ENCODE measurements around the gene NPRL2. TPM values are rescaled to one million over a fixed set of nuclear protein-coding genes. Genes with fewer than 3 reads are reported as not detected.
A peak's percentile ranks its signal among the peaks of the same experiment; 100 is the strongest.

The NPRL2 gene
- total RNA-seq, 1 experiment from 2014 or later = 35.4 TPM

DNA sequence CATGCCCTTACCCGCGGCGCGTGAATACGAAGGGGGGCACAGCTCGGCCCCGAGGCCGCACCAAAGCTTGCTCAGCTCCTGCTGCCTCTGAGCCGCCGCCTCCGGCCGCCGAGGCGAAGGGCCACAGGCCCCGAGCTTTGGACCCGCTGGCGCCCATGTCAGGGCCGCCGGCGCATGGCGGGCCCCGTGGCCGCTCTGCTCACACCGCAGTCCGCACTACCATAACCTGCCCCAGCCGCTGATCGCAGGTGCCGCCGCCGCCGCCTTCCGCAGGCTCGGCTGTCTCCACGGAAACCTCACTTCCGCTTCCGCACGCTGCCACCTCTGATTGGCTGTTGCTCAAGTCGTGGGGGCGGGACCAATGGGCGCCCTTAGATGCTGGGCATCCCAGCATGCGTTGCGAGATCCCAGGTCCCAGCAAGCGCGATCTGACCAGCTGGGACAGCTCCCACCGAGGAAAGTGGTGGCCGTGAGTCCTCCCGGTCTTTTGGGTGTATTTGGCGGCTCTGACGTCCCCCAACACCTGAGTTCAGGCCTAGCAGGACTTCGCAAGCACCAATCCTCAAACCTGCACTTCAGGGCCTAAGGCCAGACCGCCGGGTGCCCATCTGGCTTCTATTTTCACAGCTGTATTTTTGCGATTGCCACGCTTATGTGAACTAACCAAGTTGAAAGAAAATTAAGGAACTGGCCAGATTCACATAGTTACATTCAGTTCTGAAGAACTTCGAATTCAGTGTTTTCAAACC lies 22.5 kb downstream of the NPRL2 start, which contains the start of gene TUSC2:
Gene TUSC2 (minus strand): TSS at position 281 of the 749 bp plus-strand sequence. CDS start 124 bp downstream, at position 157.
- RAD21 ChIA-PET (ENCODE audit: low non-redundant PET in 1 of 2, low total read pairs in 2 of 2, uncharacterized antibody in 2 of 2, unreplicated experiment in 2 of 2) = interaction anchor here in 1 of 2 experiments (0.6 to 1.4 kb wide), 2 partner anchors 10 to 29 kb away, joined by 3 to 5 read pairs; partner anchors contain the start of genes HYAL3 and NAA80
- DNase-seq (ENCODE audit: low read depth, low spot score) (peak; percentile 93), ATAC-seq (peak; percentile 82)
- no peak within 1 kb of the TSS for H2AFZ ChIP-seq (ENCODE audit: low read depth, low read length, poor library complexity, severe bottlenecking)
- no peaks in the 10 kb centered on the region for H3K27me3 ChIP-seq (ENCODE audit: insufficient read depth, low read length)
- H4K20me1 ChIP-seq (ENCODE audit: insufficient read depth) = no peaks in the 10 kb centered on the region
- peaks cover 54% of the 10 kb centered on the region for H3K79me2 ChIP-seq (ENCODE audit: insufficient read depth, low read length)
- no TSS peak for BruUV-seq (replicated peaks)
- peak within 1 kb of the TSS; percentile 87 to 98 for H3K4me3 ChIP-seq (replicated peaks in 1 of 2; ENCODE audit: low read depth in 1 of 2, low read length in 2 of 2)
- peak; percentile 79 for TF ChIP-seq POLR2AphosphoS5 (IDR thresholded peaks at IDR 0.05; ENCODE audit: low read depth, low read length)
- no peak for TF ChIP-seq ELF1 (IDR thresholded peaks at IDR 0.05; ENCODE audit: borderline replicate concordance, low read depth)
- TF ChIP-seq SIN3A (IDR thresholded peaks at IDR 0.05; ENCODE audit: low read depth) = no peak
- TF ChIP-seq, protein P1, sequence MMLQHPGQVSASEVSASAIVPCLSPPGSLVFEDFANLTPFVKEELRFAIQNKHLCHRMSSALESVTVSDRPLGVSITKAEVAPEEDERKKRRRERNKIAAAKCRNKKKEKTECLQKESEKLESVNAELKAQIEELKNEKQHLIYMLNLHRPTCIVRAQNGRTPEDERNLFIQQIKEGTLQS (IDR thresholded peaks at IDR 0.05) = no peak
- no peak for TF ChIP-seq FOSL1 (IDR thresholded peaks at IDR 0.05; ENCODE audit: low read depth)
- TF ChIP-seq, protein P2, sequence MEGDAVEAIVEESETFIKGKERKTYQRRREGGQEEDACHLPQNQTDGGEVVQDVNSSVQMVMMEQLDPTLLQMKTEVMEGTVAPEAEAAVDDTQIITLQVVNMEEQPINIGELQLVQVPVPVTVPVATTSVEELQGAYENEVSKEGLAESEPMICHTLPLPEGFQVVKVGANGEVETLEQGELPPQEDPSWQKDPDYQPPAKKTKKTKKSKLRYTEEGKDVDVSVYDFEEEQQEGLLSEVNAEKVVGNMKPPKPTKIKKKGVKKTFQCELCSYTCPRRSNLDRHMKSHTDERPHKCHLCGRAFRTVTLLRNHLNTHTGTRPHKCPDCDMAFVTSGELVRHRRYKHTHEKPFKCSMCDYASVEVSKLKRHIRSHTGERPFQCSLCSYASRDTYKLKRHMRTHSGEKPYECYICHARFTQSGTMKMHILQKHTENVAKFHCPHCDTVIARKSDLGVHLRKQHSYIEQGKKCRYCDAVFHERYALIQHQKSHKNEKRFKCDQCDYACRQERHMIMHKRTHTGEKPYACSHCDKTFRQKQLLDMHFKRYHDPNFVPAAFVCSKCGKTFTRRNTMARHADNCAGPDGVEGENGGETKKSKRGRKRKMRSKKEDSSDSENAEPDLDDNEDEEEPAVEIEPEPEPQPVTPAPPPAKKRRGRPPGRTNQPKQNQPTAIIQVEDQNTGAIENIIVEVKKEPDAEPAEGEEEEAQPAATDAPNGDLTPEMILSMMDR (IDR thresholded peaks at IDR 0.05 in 2 of 3, conservative IDR thresholded peaks at IDR 0.05 in 1 of 3; ENCODE audit: borderline replicate concordance in 1 of 3, insufficient read depth in 1 of 3, low read depth in 2 of 3, low read length in 2 of 3) = no peak
- no peak for TF ChIP-seq JUND (IDR thresholded peaks at IDR 0.05)
- TF ChIP-seq CEBPB (IDR thresholded peaks at IDR 0.05; ENCODE audit: low read depth) = no peak
- no peak for TF ChIP-seq YY1 (IDR thresholded peaks at IDR 0.05; ENCODE audit: extremely low read depth, insufficient replicate concordance, low read depth, low read length)
- no peak for TF ChIP-seq EGR1 (IDR thresholded peaks at IDR 0.05; ENCODE audit: low read depth)
- no peak for TF ChIP-seq EZH2 (IDR thresholded peaks at IDR 0.05)
- no peak for TF ChIP-seq POLR2A (IDR thresholded peaks at IDR 0.05; ENCODE audit: borderline replicate concordance, extremely low read depth, insufficient read depth, insufficient read length)
- TF ChIP-seq SP1 (IDR thresholded peaks at IDR 0.05; ENCODE audit: low read depth) = no peak
- TF ChIP-seq SRF (IDR thresholded peaks at IDR 0.05; ENCODE audit: low read depth) = no peak
- TF ChIP-seq, protein P3, sequence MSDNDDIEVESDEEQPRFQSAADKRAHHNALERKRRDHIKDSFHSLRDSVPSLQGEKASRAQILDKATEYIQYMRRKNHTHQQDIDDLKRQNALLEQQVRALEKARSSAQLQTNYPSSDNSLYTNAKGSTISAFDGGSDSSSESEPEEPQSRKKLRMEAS (IDR thresholded peaks at IDR 0.05) = no peak
- TF ChIP-seq TCF7L2 (IDR thresholded peaks at IDR 0.05; ENCODE audit: borderline replicate concordance, extremely low read depth, insufficient read depth, insufficient read length) = peak; percentile 81
- peak; percentile 66; the same call in 1 of the 2 replicates for TF ChIP-seq ZFX (IDR thresholded peaks at IDR 0.05)
- H3K4me2 ChIP-seq (ENCODE audit: low read length) = peak within 1 kb of the TSS; percentile 88
- H3K4me1 ChIP-seq (ENCODE audit: control insufficient read depth in 1 of 2, insufficient read depth in 2 of 2, low read length in 2 of 2) = peaks cover 11 to 28% of the 10 kb centered on the region in 2 experiments
- H3K36me3 ChIP-seq (ENCODE audit: control insufficient read depth in 1 of 2, insufficient read depth in 2 of 2, low read length in 2 of 2) = peaks cover 36 to 37% of the 10 kb centered on the region in 2 experiments; a peak in 3 of 4 replicates
- H3K27ac ChIP-seq (ENCODE audit: low read depth, low read length) = peak within 1 kb of the TSS; percentile 61
- CTCF ChIA-PET = interaction anchor here (0.7 to 2.0 kb wide), 8 partner anchors 9 to 214 kb away, joined by 3 to 14 read pairs (median 3); partner anchors contain the start of genes CYB561D2, HYAL3, NAA80 and NPRL2
- H3K9me2 ChIP-seq (ENCODE audit: insufficient read depth) = no peaks in the 10 kb centered on the region
- intact Hi-C loops (cut with micrococcal nuclease) = no loop called here
- POLR2A ChIA-PET = interaction anchor here (0.9 to 2.2 kb wide), 6 partner anchors 9 to 92 kb away, joined by 3 to 25 read pairs (median 4); partner anchors contain the start of genes CYB561D2, GNAI2, HYAL3 and NAA80
- peak within 1 kb of the TSS; percentile 86 for H3K9ac ChIP-seq (ENCODE audit: low read length)
- no peaks in the 10 kb centered on the region for H3K9me3 ChIP-seq (ENCODE audit: control insufficient read depth in 1 of 2, insufficient read depth in 1 of 2, low read depth in 1 of 2, low read length in 2 of 2)
